Ovary (tissue), 9 donors: ENCODE measurements around the gene MCU. TPM values are rescaled to one million over a fixed set of nuclear protein-coding genes. Genes with fewer than 3 reads are reported as not detected.

ENCODE experiments used
- DNase-seq, 5 donors: peaks; one replicate each; pipeline ENCODE4 v3.0.0-alpha.2; 2019 to 2020
- H3K27ac ChIP-seq, 2 donors: fragments of 200-600 bp; one replicate each; pipeline versions ENCODE4 v1.5.1 to v1.8.0; 2019 to 2022
- H3K27me3 ChIP-seq: fragments of 200-600 bp; one replicate; pipeline ENCODE4 v1.8.0; 2022
- H3K36me3 ChIP-seq: fragments of 200-600 bp; sonication (generic); one replicate; pipeline ENCODE4 v1.5.1; 2019
- H3K4me1 ChIP-seq: one replicate; pipeline ENCODE4 v1.8.1; 2013; ENCODE audit warnings: mild to moderate bottlenecking, moderate library complexity; ENCODE audit not compliant: insufficient read depth
- H3K4me3 ChIP-seq: fragments of 200-600 bp; sonication (generic); one replicate; pipeline ENCODE4 v1.5.1; 2017
- H3K9me3 ChIP-seq, 2 donors: fragments of 200-600 bp in 1 of 2; sonication (generic) in 1 of 2; one replicate each; pipeline versions ENCODE4 v1.5.1 to v1.8.1; 2013 to 2019; ENCODE audit warnings: mild to moderate bottlenecking in 1 of 2, moderate library complexity in 1 of 2
- CTCF ChIP-seq, 3 donors: fragments of 450-650 bp in 2 of 3; fragments of 200-600 bp in 1 of 3; IDR thresholded peaks; one replicate each; pipeline versions ENCODE4 v1.5.1 to v1.8.0; 2016 to 2022; ENCODE audit warnings: antibody characterized with exemption in 3 of 3, mild to moderate bottlenecking in 1 of 3
- EP300 ChIP-seq: sonication (generic); formaldehyde crosslinking; IDR thresholded peaks from one replicate; pipeline ENCODE4 v1.6.1; 2017; ENCODE audit warnings: antibody characterized with exemption
- POLR2A ChIP-seq: fragments of 450-650 bp; IDR thresholded peaks from one replicate; pipeline ENCODE4 v1.6.1; 2017; ENCODE audit warnings: antibody characterized with exemption, mild to moderate bottlenecking, moderate library complexity
- WGBS, 3 donors: extraction: QIAGEN DNeasy Blood & Tissue Kit in 1 of 3; methylation state at CpG; one replicate each; pipeline versions ENCODE4 v1.1.5 to v1.1.7; 2013 to 2017; 5-methylcytosine and 5-hydroxymethylcytosine counted together
- intact Hi-C, 4 donors: fragments of 100-400 bp; cut with DNase I; formaldehyde crosslinking; loops; one replicate each; pipeline versions ENCODE4 v1.11.0 to v1.15.1; 2022 to 2023
- polyA plus RNA-seq, 2 donors: library from polyadenylated mRNA; stranded (reverse); fragments of 200-250 nt in 1 of 2; fragments of 350-450 nt in 1 of 2; fragmentation: Illumina TruSeq in 1 of 2; extraction: RNeasy Lipid Tissue Mini Kit (QIAGEN cat#74804) in 1 of 2; gene quantifications; one replicate each; pipeline ENCODE4 v1.2.3, GENCODE V29; 2013 to 2014
- total RNA-seq, 7 donors: library from RNA; depleted of rRNA in 2 of 7; stranded (reverse); fragments of >200 nt in 2 of 7; fragmentation: NEBNext Ultra II Directional in 3 of 7; extraction: Animal tissue kit (Norgen Biotek cat#: 25700) in 3 of 7; gene quantifications; one replicate each; pipeline versions ENCODE4 v1.1.0 to v1.2.4, GENCODE V29; 2016 to 2023
- donor health status: DM: no; HTN: no; CAD: no; lungs with moderate emphysema.
- donor health status: DM: no; HTN: no; CAD: no.
- donor health status: Bipolar disorder and iron deficiency.
- donor health status: DM: yes; HTN: yes; CAD: no.
- donor health status: DM: no; HTN: no; CAD: no.
- donor health status: DM: yes; HTN: yes; CAD: no.

The MCU gene
- total and polyA plus RNA-seq, 9 donors = 10.3 to 27.1 (median 12.8) TPM

- Histone ChIP-seq H3K36me3 (no peaks in the 10 kb centered on the region), H3K27me3 (no peaks in the 10 kb centered on the region), H3K9me3 (no peaks in the 10 kb centered on the region), H3K4me3 (no peak overlapping the region), H3K27ac (no peak overlapping the region), H3K4me1 (peaks cover 12% of the 10 kb centered on the region)
- 90 to 95% (median 93%) methylated on average over 3 of the region's 3 CpGs for WGBS, 3 donors
- no peak for DNase-seq
- intact Hi-C loops = no loop called here
- TF ChIP-seq EP300 (no peak), CTCF (IDR thresholded peaks at IDR 0.05) (no peak), POLR2A (no peak)
Observed at GRCh38 chr10:72742092-72742491, 50.1 kb downstream of the MCU start.

GRCh38 chr10:72742797-72743196, 50.9 kb downstream of the MCU start:
- peaks cover 9% of the 10 kb centered on the region for H3K4me1 ChIP-seq
- DNase-seq = no peak
- H3K27me3 ChIP-seq = no peaks in the 10 kb centered on the region
- H3K4me3 ChIP-seq = no peak overlapping the region
- H3K9me3 ChIP-seq = no peaks in the 10 kb centered on the region
- intact Hi-C loops = no loop called here
- WGBS, 3 donors = 94 to 99% (median 94%) methylated on average over 5 of the region's 5 CpGs
- no peak for TF ChIP-seq CTCF (IDR thresholded peaks at IDR 0.05)
- no peak for TF ChIP-seq POLR2A
- TF ChIP-seq EP300 = no peak
- H3K36me3 ChIP-seq = no peaks in the 10 kb centered on the region
- no peak overlapping the region for H3K27ac ChIP-seq

- intact Hi-C loops = no loop called here
- Histone ChIP-seq H3K4me1 (peaks cover 8% of the 10 kb centered on the region), H3K4me3 (no peak overlapping the region), H3K36me3 (no peaks in the 10 kb centered on the region), H3K27ac (no peak overlapping the region), H3K27me3 (no peaks in the 10 kb centered on the region), H3K9me3 (no peaks in the 10 kb centered on the region)
- 35 to 62% (median 38%) methylated on average over 3 of the region's 3 CpGs for WGBS, 3 donors
- TF ChIP-seq POLR2A (no peak), CTCF (IDR thresholded peaks at IDR 0.05) (no peak), EP300 (no peak)
- DNase-seq = no peak
Observed at GRCh38 chr10:72744566-72744965, 52.6 kb downstream of the MCU start.

- H3K4me1 ChIP-seq = peaks cover 4% of the 10 kb centered on the region
- no peaks in the 10 kb centered on the region for H3K36me3 ChIP-seq
- no peaks in the 10 kb centered on the region for H3K27me3 ChIP-seq
- DNase-seq = no peak
- TF ChIP-seq CTCF (IDR thresholded peaks at IDR 0.05) (no peak), POLR2A (no peak), EP300 (no peak)
- 24 to 33% (median 32%) methylated on average over 3 of the region's 3 CpGs for WGBS, 3 donors
- no peaks in the 10 kb centered on the region for H3K9me3 ChIP-seq
- H3K4me3 ChIP-seq = no peak overlapping the region
- intact Hi-C loops = no loop called here
- no peak overlapping the region for H3K27ac ChIP-seq
Observed at GRCh38 chr10:72746426-72747363, 54.8 kb downstream of the MCU start.
